ENCODE data around the gene CR1L. TPM values are rescaled to one million over a fixed set of nuclear protein-coding genes. Genes with fewer than 3 reads are reported as not detected.

The CR1L gene
- total and polyA plus RNA-seq, 2 of the 8 experiments (the other 6 are each of a cell fraction or from before 2014, with no cell fraction given), result 0.39 TPM; not detected in 1

GRCh38 chr1:207619871-207620542, 24.9 kb upstream of the CR1L start (continued):
- TF ChIP-seq PHF8 (conservative IDR thresholded peaks at IDR 0.05; ENCODE audit: low read depth, low read length) (no peak), TAF7 (optimal IDR thresholded peaks at IDR 0.05; ENCODE audit: borderline replicate concordance, low read depth, low read length) (no peak), KDM1A (IDR thresholded peaks at IDR 0.05; ENCODE audit: borderline replicate concordance, low read length) (no peak), KDM4A (IDR thresholded peaks at IDR 0.05; ENCODE audit: low read depth, low read length, severe bottlenecking) (no peak)
